ENCODE measurements around the gene PPFIA2.

The PPFIA2 gene

GRCh38 chr12:81327425-81327824 is 431.7 kb downstream of the PPFIA2 start:
- no peak overlapping the region for H3K9ac ChIP-seq (ENCODE audit: low read length)
- no peaks in the 10 kb centered on the region for H3F3A ChIP-seq (ENCODE audit: insufficient read depth, low read length)
- H2AFZ ChIP-seq (ENCODE audit: low read length), result no peak overlapping the region
- no peak overlapping the region for H3K27ac ChIP-seq (ENCODE audit: low read depth, low read length, poor library complexity, severe bottlenecking)
- H3K27me3 ChIP-seq (ENCODE audit: insufficient read depth, low read length), result no peaks in the 10 kb centered on the region
- no peak overlapping the region for H3K4me2 ChIP-seq (ENCODE audit: low read length)
- no peak for TF ChIP-seq CTCF (IDR thresholded peaks at IDR 0.05; ENCODE audit: low read length)
- no peak for TF ChIP-seq EZH2 (IDR thresholded peaks at IDR 0.05; ENCODE audit: borderline replicate concordance, low read length)
- no peak overlapping the region for H3K4me3 ChIP-seq (ENCODE audit: low read depth, low read length, poor library complexity, severe bottlenecking)
- H3K36me3 ChIP-seq (ENCODE audit: insufficient read depth, low read length), result no peaks in the 10 kb centered on the region
- H3K4me1 ChIP-seq (ENCODE audit: insufficient read depth, low read length, severe bottlenecking), result no peaks in the 10 kb centered on the region
- H3K79me2 ChIP-seq (ENCODE audit: insufficient read depth, low read length), result no peaks in the 10 kb centered on the region
- H4K20me1 ChIP-seq (ENCODE audit: insufficient read depth, low read length), result no peaks in the 10 kb centered on the region
- H3K9me3 ChIP-seq (ENCODE audit: low read length), result no peaks in the 10 kb centered on the region
- H3K9me2 ChIP-seq (ENCODE audit: low read depth, low read length), result no peaks in the 10 kb centered on the region

GRCh38 chr12:81325086-81325485 is 434.1 kb downstream of the PPFIA2 start:
- H2AFZ ChIP-seq (ENCODE audit: low read length), result no peak overlapping the region
- H3F3A ChIP-seq (ENCODE audit: insufficient read depth, low read length), result no peaks in the 10 kb centered on the region
- no peaks in the 10 kb centered on the region for H3K9me3 ChIP-seq (ENCODE audit: low read length)
- H3K4me2 ChIP-seq (ENCODE audit: low read length), result no peak overlapping the region
- no peak for TF ChIP-seq CTCF (IDR thresholded peaks at IDR 0.05; ENCODE audit: low read length)
- no peaks in the 10 kb centered on the region for H3K27me3 ChIP-seq (ENCODE audit: insufficient read depth, low read length)
- H3K27ac ChIP-seq (ENCODE audit: low read depth, low read length, poor library complexity, severe bottlenecking), result no peak overlapping the region
- no peaks in the 10 kb centered on the region for H3K9me2 ChIP-seq (ENCODE audit: low read depth, low read length)
- no peak overlapping the region for H3K4me3 ChIP-seq (ENCODE audit: low read depth, low read length, poor library complexity, severe bottlenecking)
- H3K36me3 ChIP-seq (ENCODE audit: insufficient read depth, low read length), result no peaks in the 10 kb centered on the region
- no peaks in the 10 kb centered on the region for H3K79me2 ChIP-seq (ENCODE audit: insufficient read depth, low read length)
- no peak overlapping the region for H3K9ac ChIP-seq (ENCODE audit: low read length)
- H3K4me1 ChIP-seq (ENCODE audit: insufficient read depth, low read length, severe bottlenecking), result no peaks in the 10 kb centered on the region
- H4K20me1 ChIP-seq (ENCODE audit: insufficient read depth, low read length), result no peaks in the 10 kb centered on the region

GRCh38 chr12:81314903-81315531 is 444.1 kb downstream of the PPFIA2 start:
- H3F3A ChIP-seq (ENCODE audit: insufficient read depth, low read length), result no peaks in the 10 kb centered on the region
- no peak overlapping the region for H3K4me3 ChIP-seq (ENCODE audit: low read depth, low read length, poor library complexity, severe bottlenecking)
- H4K20me1 ChIP-seq (ENCODE audit: insufficient read depth, low read length), result no peaks in the 10 kb centered on the region
- H3K4me2 ChIP-seq (ENCODE audit: low read length), result no peak overlapping the region
- H3K9me2 ChIP-seq (ENCODE audit: low read depth, low read length), result no peaks in the 10 kb centered on the region
- no peaks in the 10 kb centered on the region for H3K36me3 ChIP-seq (ENCODE audit: insufficient read depth, low read length)
- no peaks in the 10 kb centered on the region for H3K4me1 ChIP-seq (ENCODE audit: insufficient read depth, low read length, severe bottlenecking)
- no peak overlapping the region for H2AFZ ChIP-seq (ENCODE audit: low read length)
- no peaks in the 10 kb centered on the region for H3K27me3 ChIP-seq (ENCODE audit: insufficient read depth, low read length)
- H3K9ac ChIP-seq (ENCODE audit: low read length), result no peak overlapping the region
- H3K9me3 ChIP-seq (ENCODE audit: low read length), result no peaks in the 10 kb centered on the region
- H3K27ac ChIP-seq (ENCODE audit: low read depth, low read length, poor library complexity, severe bottlenecking), result no peak overlapping the region
- H3K79me2 ChIP-seq (ENCODE audit: insufficient read depth, low read length), result no peaks in the 10 kb centered on the region
- TF ChIP-seq CTCF (IDR thresholded peaks at IDR 0.05; ENCODE audit: low read length) (no peak), EZH2 (IDR thresholded peaks at IDR 0.05; ENCODE audit: borderline replicate concordance, low read length) (no peak)
